SK-N-SH (cell line): ENCODE measurements around the gene PRKN.

Experiments
- EP300 ChIP-seq, 2 experiments: IDR thresholded peaks; 2 replicates each; pipeline versions ENCODE4 v1.4.0 to v1.6.1; 2012; ENCODE audit warnings: borderline replicate concordance in 1 of 2, low read depth in 1 of 2, low read length in 1 of 2
- EZH2phosphoT487 ChIP-seq: fragments of 200-600 bp; sonication (generic); IDR thresholded peaks from 2 replicates; pipeline ENCODE4 v1.6.1; 2017; ENCODE audit warnings: low read depth, mixed run types, mild to moderate bottlenecking, antibody characterized with exemption, moderate library complexity, borderline replicate concordance
- IRF3 ChIP-seq: fragments of 150-350 bp; IDR thresholded peaks from 2 replicates; pipeline ENCODE4 v1.6.1; 2016; ENCODE audit warnings: mild to moderate bottlenecking, low read depth, low read length
- POLR2AphosphoS5 ChIP-seq: IDR thresholded peaks from 2 replicates; pipeline ENCODE4 v1.6.1; 2012; ENCODE audit warnings: low read depth, low read length
- TAF1 ChIP-seq: IDR thresholded peaks from 2 replicates; pipeline ENCODE4 v1.6.1; 2012; ENCODE audit warnings: low read depth, mild to moderate bottlenecking, low read length, moderate library complexity, borderline replicate concordance

GRCh38 chr6:162181111-162181510 is 546.5 kb downstream of the PRKN start:
- no peak for TF ChIP-seq EZH2phosphoT487
- TF ChIP-seq TAF1 = no peak
- TF ChIP-seq POLR2AphosphoS5 = no peak
- no peak for TF ChIP-seq EP300 (IDR thresholded peaks at IDR 0.05; ENCODE audit: borderline replicate concordance in 1 of 2, low read depth in 1 of 2, low read length in 1 of 2)
- TF ChIP-seq IRF3 = no peak
